Epithelial cell of proximal tubule (primary cell): ENCODE measurements around the gene YES1. TPM values are rescaled to one million over a fixed set of nuclear protein-coding genes. Genes with fewer than 3 reads are reported as not detected.
"Not testable (repeated sequence)": the region's sequence is repeated elsewhere in the genome, so short reads cannot be mapped to it uniquely, and the experiment has no call there.

ENCODE experiments used
- DNase-seq: peaks from one replicate; pipeline ENCODE4 v3.0.0-alpha.2; 2011; ENCODE audit warnings: low read depth
- H3K4me3 ChIP-seq: 2 replicates; pipeline ENCODE4 v1.5.1; 2011; ENCODE audit warnings: low read depth, mild to moderate bottlenecking, low read length
- total RNA-seq: library from RNA; depleted of rRNA; stranded (reverse); fragments of >200 nt; gene quantifications from 2 replicates; pipeline ENCODE4 v1.2.3, GENCODE V29; 2015
- TF ChIP-seq, protein P1 (sequence below): conservative IDR thresholded peaks from 2 replicates; pipeline ENCODE4 v1.5.1; 2012; ENCODE audit warnings: low read depth, mild to moderate bottlenecking, low read length

Gene YES1
- total RNA-seq, 1 donor from 2014 or later: 109 TPM

DNA sequence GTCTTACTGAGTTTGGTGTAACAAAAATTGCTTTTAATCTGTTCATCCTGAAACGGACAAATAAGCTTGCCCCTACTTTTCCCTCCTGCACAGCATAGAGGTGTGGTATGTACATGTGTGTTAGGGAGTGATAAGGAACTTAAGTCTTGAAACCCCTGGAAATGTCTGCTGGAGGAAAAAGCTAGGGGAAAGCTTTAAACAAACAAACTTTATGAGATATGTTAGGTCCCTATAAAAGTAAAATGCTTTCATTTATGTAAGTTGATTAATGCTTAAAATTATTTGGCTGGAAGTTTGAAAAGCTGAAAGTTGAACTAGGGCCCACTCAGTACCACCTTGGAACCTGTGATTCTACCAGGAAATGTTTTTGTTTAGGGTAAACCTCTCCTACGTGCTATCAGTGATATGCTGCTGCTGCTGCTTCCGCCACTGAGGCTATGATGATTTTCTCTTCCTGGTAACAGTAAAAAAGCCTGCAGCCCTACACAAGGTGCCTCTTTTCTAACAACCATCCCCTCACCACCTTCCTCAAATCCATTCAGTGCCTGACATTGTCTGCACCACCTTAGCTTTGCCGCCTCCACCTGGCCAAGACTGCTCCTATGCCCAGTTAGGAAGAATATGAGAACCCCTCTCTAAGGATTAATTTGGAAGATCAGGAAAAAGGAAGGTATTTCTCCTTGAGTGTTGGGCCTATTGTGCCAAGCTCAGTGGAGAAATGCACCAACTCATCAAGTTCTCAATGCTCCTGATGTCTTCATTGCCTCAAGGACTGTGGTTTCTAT lies 2.5 kb upstream of the YES1 start:
- TF ChIP-seq, protein P1, sequence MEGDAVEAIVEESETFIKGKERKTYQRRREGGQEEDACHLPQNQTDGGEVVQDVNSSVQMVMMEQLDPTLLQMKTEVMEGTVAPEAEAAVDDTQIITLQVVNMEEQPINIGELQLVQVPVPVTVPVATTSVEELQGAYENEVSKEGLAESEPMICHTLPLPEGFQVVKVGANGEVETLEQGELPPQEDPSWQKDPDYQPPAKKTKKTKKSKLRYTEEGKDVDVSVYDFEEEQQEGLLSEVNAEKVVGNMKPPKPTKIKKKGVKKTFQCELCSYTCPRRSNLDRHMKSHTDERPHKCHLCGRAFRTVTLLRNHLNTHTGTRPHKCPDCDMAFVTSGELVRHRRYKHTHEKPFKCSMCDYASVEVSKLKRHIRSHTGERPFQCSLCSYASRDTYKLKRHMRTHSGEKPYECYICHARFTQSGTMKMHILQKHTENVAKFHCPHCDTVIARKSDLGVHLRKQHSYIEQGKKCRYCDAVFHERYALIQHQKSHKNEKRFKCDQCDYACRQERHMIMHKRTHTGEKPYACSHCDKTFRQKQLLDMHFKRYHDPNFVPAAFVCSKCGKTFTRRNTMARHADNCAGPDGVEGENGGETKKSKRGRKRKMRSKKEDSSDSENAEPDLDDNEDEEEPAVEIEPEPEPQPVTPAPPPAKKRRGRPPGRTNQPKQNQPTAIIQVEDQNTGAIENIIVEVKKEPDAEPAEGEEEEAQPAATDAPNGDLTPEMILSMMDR: peak; percentile 24
- H3K4me3 ChIP-seq: no peak overlapping the region
- DNase-seq: no peak

DNA sequence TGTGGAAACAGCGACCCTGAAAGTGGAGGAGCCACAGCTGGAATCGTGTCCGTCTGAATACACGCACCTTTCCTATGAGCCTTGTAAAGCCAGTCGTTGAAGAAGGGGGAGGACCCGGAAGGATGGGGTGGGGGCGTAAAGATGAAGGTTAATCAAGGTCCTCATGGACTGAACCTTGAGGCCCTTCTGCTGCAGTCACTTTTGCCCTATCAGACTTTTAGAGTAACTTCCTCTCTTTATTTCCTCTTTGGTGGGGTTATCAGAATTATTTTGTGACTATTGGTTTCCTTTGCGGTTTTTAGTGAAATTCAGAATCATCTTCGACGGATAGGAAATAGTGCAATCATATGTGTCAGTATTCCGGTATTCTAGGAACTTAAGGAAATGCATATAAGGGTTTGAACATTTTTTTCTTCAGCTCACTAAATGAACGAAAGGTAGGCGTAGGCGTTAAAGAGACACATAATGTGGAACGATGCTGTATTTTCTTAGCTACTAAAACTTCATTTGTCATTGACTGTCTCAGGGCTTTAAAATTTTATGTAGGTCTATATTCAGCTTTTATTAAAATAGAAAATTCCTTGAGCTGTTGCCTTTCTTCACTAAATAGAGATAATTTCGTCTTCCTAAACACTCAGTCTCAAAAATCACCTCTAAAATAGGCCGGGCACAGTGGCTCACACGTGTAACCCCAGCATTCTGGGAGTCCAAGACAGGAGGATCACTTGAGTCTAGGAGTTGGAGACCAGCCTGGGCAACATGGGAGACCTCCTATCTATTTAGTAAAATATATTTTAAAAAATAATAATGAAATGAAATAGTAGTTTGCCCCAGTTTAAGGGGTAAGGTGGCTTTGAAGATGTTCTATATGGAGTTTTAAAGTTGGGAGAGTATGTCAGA lies 1.4 kb upstream of the YES1 start:
- TF ChIP-seq, protein P1: no peak
- peak overlapping the region; percentile 98 for H3K4me3 ChIP-seq
- no peak for DNase-seq

DNA sequence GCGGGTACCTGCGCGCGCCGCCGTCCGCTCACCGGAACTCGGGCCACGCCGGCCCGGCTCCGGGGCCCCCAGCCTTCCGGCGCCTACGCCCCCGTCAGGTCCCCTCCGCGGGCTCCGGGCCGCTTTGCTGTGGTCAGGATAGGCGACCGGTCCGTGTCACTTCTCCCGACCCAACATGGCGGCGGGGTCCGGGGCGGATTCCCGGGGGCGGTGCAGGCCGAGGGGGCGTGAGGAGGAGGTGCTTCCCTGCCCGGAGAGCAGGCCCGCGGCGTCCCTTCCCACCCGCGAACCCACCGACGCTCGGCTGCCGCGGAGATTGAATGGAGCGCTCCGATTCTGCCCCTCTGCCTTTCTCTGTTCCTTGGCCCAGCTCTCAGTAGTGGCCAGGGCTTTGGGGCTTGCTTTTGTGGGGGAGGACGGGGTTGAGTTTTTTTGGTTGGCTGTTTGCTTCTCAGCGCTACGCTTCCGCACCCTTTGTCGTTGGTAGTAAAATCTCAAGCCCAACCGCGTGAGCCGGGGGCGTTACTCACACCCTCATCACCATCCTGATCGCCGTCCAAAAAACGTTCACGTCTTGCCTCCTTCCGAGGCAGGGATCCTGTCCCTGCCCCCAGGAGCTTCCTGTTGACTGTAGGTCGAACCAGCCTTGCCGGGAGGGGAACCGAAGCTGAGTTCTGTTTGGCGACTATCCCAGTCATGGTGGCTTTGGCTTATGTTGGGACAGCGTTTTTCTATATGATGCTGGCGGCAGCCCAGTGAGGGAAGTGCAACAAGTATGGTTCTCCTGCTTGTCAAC lies 532 bp upstream of the YES1 start:
- DNase-seq: no peak
- TF ChIP-seq, protein P1: no peak
- H3K4me3 ChIP-seq: peak overlapping the region; percentile 98

DNA sequence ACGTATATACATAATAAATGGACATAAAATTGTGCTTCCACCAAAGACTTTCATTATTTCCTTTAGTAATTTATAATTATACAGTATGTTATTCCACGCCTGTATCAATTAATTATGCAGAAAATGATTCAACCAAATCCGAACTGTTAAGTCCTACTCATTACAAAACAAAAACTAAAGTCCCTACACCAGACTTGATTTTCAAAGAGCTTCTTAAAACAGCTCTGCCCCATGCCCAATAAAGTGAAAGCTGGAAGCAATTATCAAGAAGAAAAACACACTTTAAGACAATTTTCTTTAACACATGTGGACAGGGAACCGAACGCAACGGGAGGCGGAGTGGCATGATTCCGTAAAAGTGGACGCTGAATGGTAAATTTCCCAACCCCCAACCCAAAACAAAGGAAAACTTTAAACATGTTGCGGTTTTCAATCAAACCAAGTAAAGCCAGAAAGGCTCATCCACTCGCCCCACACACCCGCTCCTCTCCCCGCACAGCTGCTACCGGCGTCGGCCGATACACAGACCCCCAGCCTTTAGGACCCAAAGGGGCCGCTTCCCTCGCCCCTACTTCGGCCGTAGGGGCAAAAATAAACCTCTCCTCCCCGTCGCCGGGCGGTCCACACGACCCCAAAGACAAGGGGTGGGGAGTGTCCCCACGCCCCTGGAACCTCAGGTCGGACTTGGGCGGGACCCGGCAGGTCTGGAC lies 705 bp downstream of the YES1 start:
- TF ChIP-seq, protein P1: no peak
- H3K4me3 ChIP-seq: peak overlapping the region; percentile 98
- no peak for DNase-seq

DNA sequence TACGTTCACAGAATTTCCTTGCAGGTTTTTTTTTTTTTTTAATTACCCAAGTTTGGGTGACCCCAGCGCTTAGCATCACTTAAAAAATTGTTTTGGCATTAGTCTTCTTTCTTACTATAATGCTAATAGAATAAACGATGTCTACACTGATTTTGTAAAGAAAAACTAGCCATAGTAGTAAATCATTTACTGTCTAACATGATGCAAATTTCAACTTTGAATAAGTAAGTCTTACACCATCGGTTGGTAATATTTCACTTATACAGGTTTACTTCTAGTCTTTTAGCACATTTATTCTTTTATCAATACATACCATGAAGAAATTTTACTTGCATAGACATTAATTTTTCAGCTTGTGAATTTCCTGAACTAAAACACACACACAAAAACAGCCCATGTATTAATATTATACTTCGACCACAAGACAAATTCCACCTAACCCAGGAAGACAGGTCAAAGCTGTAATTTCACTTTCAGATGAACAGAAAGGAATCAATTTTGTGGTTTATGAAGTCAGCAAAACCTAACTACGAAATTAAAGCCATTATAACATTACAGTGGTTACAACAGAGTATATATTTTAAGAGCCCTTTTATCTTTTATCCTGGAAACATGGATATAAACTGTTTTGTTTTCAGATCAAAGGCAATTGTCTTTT lies 1.9 kb downstream of the YES1 start:
- DNase-seq: no peak
- peak overlapping the region; percentile 98 for H3K4me3 ChIP-seq
- TF ChIP-seq, protein P1: no peak

DNA sequence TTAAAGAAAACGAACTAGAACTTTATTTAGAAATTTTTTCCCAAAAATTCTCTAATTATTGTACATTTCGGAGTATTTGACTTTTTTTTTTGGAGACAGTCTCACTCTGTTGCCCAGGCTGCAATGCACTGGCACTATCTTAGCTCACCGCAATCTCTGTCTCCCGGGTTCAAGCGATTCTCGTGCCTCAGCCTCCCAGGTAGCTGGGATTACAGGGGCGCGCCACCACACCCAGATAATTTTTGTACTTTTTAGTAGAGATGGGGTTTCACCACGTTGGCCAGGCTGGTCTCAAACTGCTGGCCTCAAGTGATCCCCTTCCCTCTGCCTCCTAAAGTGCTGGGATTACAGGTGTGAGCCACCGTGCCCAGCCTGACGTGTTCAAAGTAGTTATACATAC lies 2.8 kb downstream of the YES1 start:
- not testable (repeated sequence) for H3K4me3 ChIP-seq, DNase-seq
